Mammary epithelial cell (primary cell): ENCODE results near the gene SLC44A2.

ENCODE experiments used
- CTCF ChIP-seq, 2 donors: IDR thresholded peaks in 1 of 2; conservative IDR thresholded peaks in 1 of 2; 2 replicates each; pipeline ENCODE4 v1.5.1; 2011 to 2012; ENCODE audit warnings: inconsistent platforms in 2 of 2, low read length in 2 of 2, mild to moderate bottlenecking in 2 of 2, control low read depth in 1 of 2, low read depth in 1 of 2; ENCODE audit not compliant: insufficient read depth in 1 of 2; ENCODE audit errors: extremely low read depth in 1 of 2
- EZH2 ChIP-seq: IDR thresholded peaks from 2 replicates; pipeline ENCODE4 v1.6.1; 2012; ENCODE audit warnings: low read length, inconsistent platforms, borderline replicate concordance

GRCh38 chr19:10634430-10634829 lies 9.1 kb downstream of the SLC44A2 start:
- TF ChIP-seq CTCF (conservative IDR thresholded peaks at IDR 0.05 in 1 of 2, IDR thresholded peaks at IDR 0.05 in 1 of 2; ENCODE audit: extremely low read depth in 1 of 2, insufficient read depth in 1 of 2, low read depth in 1 of 2, low read length in 2 of 2) (no peak), EZH2 (no peak)
